Neural progenitor cell (in vitro differentiated cells): ENCODE measurements around the gene KIF26B. TPM values are rescaled to one million over a fixed set of nuclear protein-coding genes. Genes with fewer than 3 reads are reported as not detected.

Experiments used
- DNase-seq: peaks from one replicate; pipeline ENCODE4 v3.0.0-alpha.2; 2016; ENCODE audit warnings: low spot score
- H2AFZ ChIP-seq: fragments of 200-600 bp; sonication (generic); replicated peaks from 2 replicates; pipeline ENCODE4 v1.6.1; 2016; ENCODE audit warnings: antibody characterized with exemption
- H3F3A ChIP-seq: fragments of 200-600 bp; sonication (generic); 2 replicates; pipeline ENCODE4 v1.6.1; 2016; ENCODE audit warnings: antibody characterized with exemption, low read depth
- H3K27ac ChIP-seq: fragments of 200-600 bp; sonication (generic); 2 replicates; pipeline ENCODE4 v1.5.1; 2016; ENCODE audit warnings: mild to moderate bottlenecking
- H3K27me3 ChIP-seq: fragments of 200-600 bp; sonication (generic); 2 replicates; pipeline ENCODE4 v1.6.1; 2016; ENCODE audit warnings: mild to moderate bottlenecking, moderate library complexity
- H3K36me3 ChIP-seq: fragments of 200-600 bp; sonication (generic); 2 replicates; pipeline ENCODE4 v1.5.1; 2016
- H3K4me1 ChIP-seq: fragments of 200-600 bp; sonication (generic); 2 replicates; pipeline ENCODE4 v1.6.1; 2016; ENCODE audit warnings: mixed run types
- H3K4me2 ChIP-seq: fragments of 200-600 bp; sonication (generic); 2 replicates; pipeline ENCODE4 v1.6.1; 2016
- H3K4me3 ChIP-seq: fragments of 200-600 bp; sonication (generic); 2 replicates; pipeline ENCODE4 v1.5.1; 2016
- H3K79me2 ChIP-seq: fragments of 200-600 bp; sonication (generic); 2 replicates; pipeline ENCODE4 v1.6.1; 2016; ENCODE audit warnings: low read depth
- H3K9ac ChIP-seq: fragments of 200-600 bp; sonication (generic); 2 replicates; pipeline ENCODE4 v1.6.1; 2016
- H3K9me3 ChIP-seq: fragments of 200-600 bp; sonication (generic); 2 replicates; pipeline ENCODE4 v1.5.1; 2016; ENCODE audit warnings: low read depth
- H4K20me1 ChIP-seq: fragments of 200-600 bp; sonication (generic); 2 replicates; pipeline ENCODE4 v1.6.1; 2016; ENCODE audit warnings: low read depth
- H3K27ac Mint-ChIP-seq: 3 replicates; pipeline ENCODE4 v1.8.0; 2021; ENCODE audit warnings: mixed read lengths
- H3K27me3 Mint-ChIP-seq: 2 replicates; pipeline ENCODE4 v1.8.0; 2022; ENCODE audit warnings: low read depth, mild to moderate bottlenecking, inconsistent platforms, moderate library complexity, mixed read lengths; ENCODE audit not compliant: insufficient read depth
- H3K36me3 Mint-ChIP-seq: 3 replicates; pipeline ENCODE4 v1.8.0; 2021; ENCODE audit warnings: mixed read lengths
- H3K4me1 Mint-ChIP-seq: 3 replicates; pipeline ENCODE4 v1.8.0; 2021; ENCODE audit warnings: mixed read lengths
- H3K4me3 Mint-ChIP-seq: 3 replicates; pipeline ENCODE4 v1.8.0; 2021; ENCODE audit warnings: mild to moderate bottlenecking, moderate library complexity, mixed read lengths
- H3K9me3 Mint-ChIP-seq: 3 replicates; pipeline ENCODE4 v1.8.0; 2020; ENCODE audit warnings: mixed read lengths
- EZH2 ChIP-seq: fragments of 200-600 bp; sonication (generic); IDR thresholded peaks from 2 replicates; pipeline ENCODE4 v1.6.1; 2017; ENCODE audit warnings: antibody characterized with exemption, mild to moderate bottlenecking, moderate library complexity
- EZH2phosphoT487 ChIP-seq: fragments of 200-600 bp; sonication (generic); IDR thresholded peaks from 2 replicates; pipeline ENCODE4 v1.6.1; 2017; ENCODE audit warnings: antibody characterized with exemption
- total RNA-seq: library from RNA; depleted of rRNA; stranded (reverse); fragments of >200 nt; gene quantifications from 2 replicates; pipeline ENCODE4 v1.2.3, GENCODE V29; 2015; ENCODE audit warnings: low replicate concordance
- TF ChIP-seq, protein P1 (sequence below): fragments of 200-600 bp; sonication (generic); IDR thresholded peaks from 2 replicates; pipeline ENCODE4 v1.5.1; 2017; ENCODE audit warnings: antibody characterized with exemption, mild to moderate bottlenecking

Gene KIF26B
- total RNA-seq, 1 donor from 2014 or later: 0.47 TPM

DNA sequence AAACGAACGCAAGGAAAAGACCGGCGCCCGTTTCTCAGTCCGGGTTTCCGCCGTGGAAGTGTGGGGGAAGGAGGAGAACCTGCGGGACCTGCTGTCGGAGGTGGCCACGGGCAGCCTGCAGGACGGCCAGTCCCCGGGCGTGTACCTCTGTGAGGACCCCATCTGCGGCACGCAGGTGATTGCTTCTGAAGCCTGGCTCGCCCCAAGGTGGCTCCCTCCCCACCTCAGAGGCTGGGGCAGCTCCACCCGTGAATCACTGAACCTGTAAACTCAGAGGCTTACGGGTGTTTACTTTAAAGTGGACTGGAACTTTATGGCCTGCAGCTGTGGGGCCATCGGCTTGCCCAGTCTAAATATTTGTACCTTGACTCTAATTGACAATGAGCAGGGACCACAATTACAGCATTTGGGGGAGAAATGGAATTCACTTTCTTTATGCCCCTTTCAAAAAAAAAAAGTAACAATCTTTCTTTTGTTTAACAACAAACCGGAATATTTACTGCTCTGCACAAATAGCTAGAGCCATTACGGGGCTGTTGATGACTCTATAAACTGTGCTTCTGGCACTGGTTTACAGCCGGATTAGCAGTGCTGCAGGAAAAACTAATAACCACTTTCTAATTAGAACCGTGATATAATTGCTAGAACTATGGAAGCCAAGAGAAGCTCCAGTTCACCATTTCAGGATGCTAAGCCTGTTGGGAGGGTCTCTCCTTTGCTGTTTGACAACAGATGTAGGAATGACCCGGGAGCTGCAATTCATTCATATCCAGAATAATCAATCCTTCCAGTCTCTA, 454.8 kb downstream of the KIF26B start:
- Histone ChIP-seq H3K4me3 (no peak overlapping the region), H3K4me2 (no peak overlapping the region), H2AFZ (no peak overlapping the region), H3K79me2 (no peaks in the 10 kb centered on the region), H3K27ac (no peak overlapping the region), H3K9me3 (no peaks in the 10 kb centered on the region), H3F3A (no peaks in the 10 kb centered on the region), H3K9ac (no peak overlapping the region), H3K36me3 (no peaks in the 10 kb centered on the region), H3K4me1 (no peaks in the 10 kb centered on the region), H4K20me1 (no peaks in the 10 kb centered on the region), H3K27me3 (no peaks in the 10 kb centered on the region)
- DNase-seq: no peak
- H3K36me3 Mint-ChIP-seq: peaks cover 6% of the 10 kb centered on the region
- TF ChIP-seq, protein P1, sequence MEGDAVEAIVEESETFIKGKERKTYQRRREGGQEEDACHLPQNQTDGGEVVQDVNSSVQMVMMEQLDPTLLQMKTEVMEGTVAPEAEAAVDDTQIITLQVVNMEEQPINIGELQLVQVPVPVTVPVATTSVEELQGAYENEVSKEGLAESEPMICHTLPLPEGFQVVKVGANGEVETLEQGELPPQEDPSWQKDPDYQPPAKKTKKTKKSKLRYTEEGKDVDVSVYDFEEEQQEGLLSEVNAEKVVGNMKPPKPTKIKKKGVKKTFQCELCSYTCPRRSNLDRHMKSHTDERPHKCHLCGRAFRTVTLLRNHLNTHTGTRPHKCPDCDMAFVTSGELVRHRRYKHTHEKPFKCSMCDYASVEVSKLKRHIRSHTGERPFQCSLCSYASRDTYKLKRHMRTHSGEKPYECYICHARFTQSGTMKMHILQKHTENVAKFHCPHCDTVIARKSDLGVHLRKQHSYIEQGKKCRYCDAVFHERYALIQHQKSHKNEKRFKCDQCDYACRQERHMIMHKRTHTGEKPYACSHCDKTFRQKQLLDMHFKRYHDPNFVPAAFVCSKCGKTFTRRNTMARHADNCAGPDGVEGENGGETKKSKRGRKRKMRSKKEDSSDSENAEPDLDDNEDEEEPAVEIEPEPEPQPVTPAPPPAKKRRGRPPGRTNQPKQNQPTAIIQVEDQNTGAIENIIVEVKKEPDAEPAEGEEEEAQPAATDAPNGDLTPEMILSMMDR: no peak
- TF ChIP-seq EZH2 (no peak), EZH2phosphoT487 (no peak)
- peaks cover 3% of the 10 kb centered on the region for H3K9me3 Mint-ChIP-seq
- H3K4me3 Mint-ChIP-seq: no peak overlapping the region
- H3K27me3 Mint-ChIP-seq: peaks cover 2% of the 10 kb centered on the region
- H3K4me1 Mint-ChIP-seq: peaks cover 18% of the 10 kb centered on the region
- no peak overlapping the region for H3K27ac Mint-ChIP-seq

DNA sequence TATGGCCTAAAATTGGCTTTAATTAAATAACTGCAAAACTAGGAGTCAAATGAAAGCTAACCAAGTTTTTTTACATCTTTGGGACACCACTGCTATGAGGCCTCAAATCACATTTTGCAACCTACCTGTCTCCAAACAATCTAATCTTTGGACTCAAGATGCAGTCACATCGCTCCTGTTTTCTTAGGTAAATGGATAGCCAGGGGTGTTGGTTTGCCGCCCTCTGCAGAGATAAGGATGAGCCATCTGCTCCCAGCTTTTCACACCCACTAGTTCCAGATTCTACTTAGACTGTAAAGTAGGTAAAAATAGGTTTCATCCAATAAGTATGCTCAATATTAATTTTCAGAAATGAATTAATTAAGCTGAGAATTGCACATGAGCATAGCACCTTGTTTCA, 456.5 kb downstream of the KIF26B start:
- no peaks in the 10 kb centered on the region for H4K20me1 ChIP-seq

GRCh38 chr1:245614476-245614875, 459.7 kb downstream of the KIF26B start:
- Histone ChIP-seq H3K36me3 (no peaks in the 10 kb centered on the region), H3K79me2 (no peaks in the 10 kb centered on the region), H3K27ac (no peak overlapping the region), H4K20me1 (no peaks in the 10 kb centered on the region), H3K4me3 (no peak overlapping the region), H3K4me1 (peaks cover 9% of the 10 kb centered on the region), H3K4me2 (no peak overlapping the region), H3K9ac (no peak overlapping the region), H3K9me3 (no peaks in the 10 kb centered on the region), H3F3A (no peaks in the 10 kb centered on the region), H3K27me3 (no peaks in the 10 kb centered on the region), H2AFZ (no peak overlapping the region)
- H3K27me3 Mint-ChIP-seq: no peaks in the 10 kb centered on the region
- peaks cover 6% of the 10 kb centered on the region for H3K36me3 Mint-ChIP-seq
- no peak for DNase-seq
- TF ChIP-seq EZH2phosphoT487 (no peak), EZH2 (no peak)
- TF ChIP-seq, protein P1: no peak
- H3K27ac Mint-ChIP-seq: no peak overlapping the region
- H3K4me1 Mint-ChIP-seq: peaks cover 9% of the 10 kb centered on the region
- no peak overlapping the region for H3K4me3 Mint-ChIP-seq
- H3K9me3 Mint-ChIP-seq: peaks cover 3% of the 10 kb centered on the region

More for the DNA sequence above, 456.5 kb downstream of the KIF26B start:
- Histone ChIP-seq H3K27ac (no peak overlapping the region), H3K4me2 (no peak overlapping the region), H3K4me1 (peaks cover 9% of the 10 kb centered on the region), H3F3A (no peaks in the 10 kb centered on the region), H3K4me3 (no peak overlapping the region), H3K79me2 (no peaks in the 10 kb centered on the region), H3K9me3 (no peaks in the 10 kb centered on the region), H2AFZ (no peak overlapping the region), H3K36me3 (no peaks in the 10 kb centered on the region), H3K9ac (no peak overlapping the region), H3K27me3 (no peaks in the 10 kb centered on the region)
- no peaks in the 10 kb centered on the region for H3K27me3 Mint-ChIP-seq
- no peak overlapping the region for H3K4me3 Mint-ChIP-seq
- peaks cover 12% of the 10 kb centered on the region for H3K4me1 Mint-ChIP-seq
- H3K9me3 Mint-ChIP-seq: peaks cover 3% of the 10 kb centered on the region
- DNase-seq: no peak
- peaks cover 6% of the 10 kb centered on the region for H3K36me3 Mint-ChIP-seq
- no peak overlapping the region for H3K27ac Mint-ChIP-seq
- TF ChIP-seq EZH2phosphoT487 (no peak), EZH2 (no peak)
- TF ChIP-seq, protein P1: no peak
